GM12872 (cell line): ENCODE measurements around the gene ZBTB46.
A peak's percentile ranks its signal among the peaks of the same experiment; 100 is the strongest.

ENCODE experiments used
- TF ChIP-seq, protein P1 (sequence below): IDR thresholded peaks from 3 replicates; pipeline ENCODE4 v1.5.1; 2011; ENCODE audit warnings: low read depth, mild to moderate bottlenecking, low read length, moderate library complexity; ENCODE audit not compliant: insufficient read depth

The ZBTB46 gene

DNA sequence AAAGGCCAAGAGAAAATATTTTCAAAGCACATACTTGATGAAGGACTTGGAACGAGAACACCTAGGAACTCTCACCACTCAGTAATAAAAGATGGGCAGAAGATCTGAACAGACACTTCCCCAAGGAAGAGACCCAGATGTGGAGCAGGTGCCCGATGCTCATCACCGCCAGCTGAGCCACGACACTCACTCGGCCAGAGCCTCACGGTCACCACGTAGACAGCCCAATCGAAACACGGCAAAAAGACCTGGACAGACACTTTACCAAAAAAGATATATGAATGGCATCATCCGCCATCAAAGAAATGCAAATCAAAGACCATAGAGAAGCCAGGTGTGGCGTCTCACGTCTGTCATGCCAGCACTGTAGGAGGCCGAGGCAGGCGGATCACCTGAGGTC, 49.9 kb downstream of the ZBTB46 start:
- TF ChIP-seq, protein P1, sequence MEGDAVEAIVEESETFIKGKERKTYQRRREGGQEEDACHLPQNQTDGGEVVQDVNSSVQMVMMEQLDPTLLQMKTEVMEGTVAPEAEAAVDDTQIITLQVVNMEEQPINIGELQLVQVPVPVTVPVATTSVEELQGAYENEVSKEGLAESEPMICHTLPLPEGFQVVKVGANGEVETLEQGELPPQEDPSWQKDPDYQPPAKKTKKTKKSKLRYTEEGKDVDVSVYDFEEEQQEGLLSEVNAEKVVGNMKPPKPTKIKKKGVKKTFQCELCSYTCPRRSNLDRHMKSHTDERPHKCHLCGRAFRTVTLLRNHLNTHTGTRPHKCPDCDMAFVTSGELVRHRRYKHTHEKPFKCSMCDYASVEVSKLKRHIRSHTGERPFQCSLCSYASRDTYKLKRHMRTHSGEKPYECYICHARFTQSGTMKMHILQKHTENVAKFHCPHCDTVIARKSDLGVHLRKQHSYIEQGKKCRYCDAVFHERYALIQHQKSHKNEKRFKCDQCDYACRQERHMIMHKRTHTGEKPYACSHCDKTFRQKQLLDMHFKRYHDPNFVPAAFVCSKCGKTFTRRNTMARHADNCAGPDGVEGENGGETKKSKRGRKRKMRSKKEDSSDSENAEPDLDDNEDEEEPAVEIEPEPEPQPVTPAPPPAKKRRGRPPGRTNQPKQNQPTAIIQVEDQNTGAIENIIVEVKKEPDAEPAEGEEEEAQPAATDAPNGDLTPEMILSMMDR, result no peak

GRCh38 chr20:63778857-63779256, 52.2 kb downstream of the ZBTB46 start:
- TF ChIP-seq, protein P1, result 0 out of 3 replicates have a peak, but pooled peaks have one; percentile 11

- TF ChIP-seq, protein P1, result no peak
These were observed 52.9 kb downstream of the ZBTB46 start for GRCh38 chr20:63778034-63778752.

DNA sequence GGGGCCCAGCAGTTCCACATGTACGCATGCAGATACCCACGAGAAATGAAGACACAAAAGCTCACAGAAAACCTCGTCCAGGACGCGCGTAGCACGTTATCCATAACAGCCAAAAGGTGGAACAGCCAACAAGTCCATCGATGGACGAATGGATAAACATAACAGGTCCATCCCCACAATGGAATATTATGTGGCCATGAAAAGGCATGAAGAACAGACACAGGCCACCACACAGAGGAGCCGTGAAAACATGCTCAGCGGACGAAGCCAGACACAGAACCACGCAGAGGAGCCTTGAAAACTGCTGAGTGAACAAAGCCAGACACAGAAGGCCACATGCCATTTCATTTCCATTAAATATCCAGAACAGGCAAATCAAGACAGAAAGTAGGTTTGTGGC, 53.5 kb downstream of the ZBTB46 start:
- TF ChIP-seq, protein P1, result no peak

- TF ChIP-seq, protein P1, result peak; percentile 34; the same call in 2 of the 3 replicates
These were observed 55.7 kb downstream of the ZBTB46 start for GRCh38 chr20:63775096-63775978.

DNA sequence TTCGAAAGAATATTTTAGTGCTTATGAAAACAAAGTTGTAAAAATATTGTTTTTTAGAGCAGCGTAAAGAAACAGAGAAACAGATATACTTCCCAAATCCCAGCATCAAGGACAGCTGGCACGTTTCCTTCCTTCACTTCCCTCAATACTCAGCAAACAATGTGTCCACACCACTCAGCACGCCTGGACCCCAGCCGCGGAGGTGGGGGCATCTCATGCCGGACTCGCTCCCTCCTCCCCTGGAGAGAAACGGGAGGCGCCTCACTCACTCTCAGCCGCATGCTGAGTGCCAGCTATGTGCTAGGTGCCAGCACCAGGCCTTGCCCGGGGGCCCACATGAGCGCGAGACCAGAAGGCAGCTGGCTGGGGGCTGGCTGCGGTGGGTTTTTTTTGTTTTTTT, 56.8 kb downstream of the ZBTB46 start:
- TF ChIP-seq, protein P1, result no peak

DNA sequence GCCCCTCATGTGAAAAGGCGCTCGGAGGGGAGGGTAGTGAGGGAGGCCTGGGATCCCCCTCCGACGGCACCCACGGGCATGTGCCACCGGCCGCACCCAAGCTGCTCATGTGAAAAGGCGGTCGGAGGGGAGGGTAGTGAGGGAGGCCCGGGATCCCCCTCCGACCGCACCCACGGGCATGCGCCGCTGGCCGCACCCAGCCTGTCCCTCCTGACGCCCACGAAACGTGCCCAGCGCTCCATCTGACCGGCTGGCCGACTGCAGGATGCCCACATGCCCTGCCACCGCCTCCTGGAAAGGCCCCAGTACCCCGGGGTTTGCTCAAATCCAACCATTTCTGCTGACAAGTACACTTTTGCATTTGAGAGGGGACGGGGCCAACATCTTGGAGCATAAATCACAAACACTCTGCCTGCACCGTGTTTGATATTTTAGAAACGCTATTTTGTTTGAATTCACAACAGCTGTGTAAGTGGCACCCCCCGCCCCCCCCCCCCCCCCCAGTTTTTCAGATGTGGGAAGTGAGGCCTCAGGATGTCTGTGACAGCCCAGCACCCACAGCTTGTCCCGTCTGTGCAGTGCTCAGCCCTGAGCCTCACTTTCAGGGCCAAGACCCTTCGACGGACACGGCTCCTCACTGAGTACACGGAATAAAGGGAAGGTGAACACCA, 57.4 kb downstream of the ZBTB46 start:
- TF ChIP-seq, protein P1, result no peak
